Sciatic nerve (tissue), 2 donors: ENCODE data around the gene ITCH. TPM values are rescaled to one million over a fixed set of nuclear protein-coding genes. Genes with fewer than 3 reads are reported as not detected.
"Not testable (repeated sequence)": the region's sequence is repeated elsewhere in the genome, so short reads cannot be mapped to it uniquely, and the experiment has no call there.

ENCODE experiments used
- ATAC-seq: fragments of 200-7000 bp; cut with Tn5 transposase; one replicate; pipeline ENCODE4 v1.9.1; 2020; ENCODE audit warnings: mild to moderate bottlenecking, moderate library complexity
- DNase-seq: peaks from one replicate; pipeline ENCODE4 v3.0.0-alpha.2; 2020; ENCODE audit warnings: low spot score
- intact Hi-C: fragments of 100-400 bp; cut with DNase I; formaldehyde crosslinking; loops from one replicate; pipeline ENCODE4 v1.14.2; 2022
- total RNA-seq: library from RNA; stranded (reverse); fragmentation: NEBNext Ultra II Directional; extraction: Animal tissue kit (Norgen Biotek cat#: 25700); gene quantifications from one replicate; pipeline ENCODE4 v1.2.1, GENCODE V29; 2021
- donor health status: DM: no; HTN: no; CAD: no.
- donor health status: DM: no; HTN: no; CAD: no.

The ITCH gene
- total RNA-seq, 1 donor from 2014 or later, result 84.3 TPM

DNA sequence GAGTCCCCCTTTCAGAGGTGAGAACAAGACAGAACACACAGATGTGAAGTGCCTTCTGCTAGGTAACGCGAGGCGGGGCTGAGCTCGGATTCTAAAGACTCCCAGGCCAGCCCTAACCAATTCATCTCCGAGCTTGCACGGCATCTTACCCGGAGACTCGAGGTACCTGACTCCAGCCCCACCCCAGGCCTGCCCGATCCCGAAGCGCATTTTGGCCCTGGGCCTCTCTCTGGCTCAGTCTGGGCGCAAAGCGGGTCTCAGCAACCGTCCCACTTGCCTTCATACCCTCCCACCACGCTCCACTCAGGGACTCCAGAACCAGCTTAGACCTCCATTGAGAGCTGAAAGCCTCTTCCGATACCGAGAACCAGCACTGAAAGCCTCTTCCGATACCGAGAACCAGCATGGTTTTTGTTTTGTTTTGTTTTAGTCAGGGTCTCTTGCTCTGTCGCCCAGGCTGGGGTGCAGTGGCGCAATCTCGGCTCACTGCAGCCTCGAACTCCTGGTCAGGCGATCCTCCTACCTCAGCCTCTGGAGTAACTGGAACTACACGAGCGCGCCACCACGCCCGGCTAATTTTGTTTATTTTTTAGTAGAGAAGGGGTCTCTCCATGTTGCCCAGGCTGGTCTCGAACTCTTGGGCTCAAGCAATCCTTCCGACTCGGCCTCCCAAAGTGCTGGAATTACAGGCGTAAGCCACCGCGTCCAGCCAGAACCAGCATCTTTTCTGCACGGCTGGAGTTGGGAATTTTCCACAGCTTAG, 152.6 kb downstream of the ITCH start:
- no peak for DNase-seq
- ATAC-seq, result peak; percentile 56
- intact Hi-C loops, result no loop called here

DNA sequence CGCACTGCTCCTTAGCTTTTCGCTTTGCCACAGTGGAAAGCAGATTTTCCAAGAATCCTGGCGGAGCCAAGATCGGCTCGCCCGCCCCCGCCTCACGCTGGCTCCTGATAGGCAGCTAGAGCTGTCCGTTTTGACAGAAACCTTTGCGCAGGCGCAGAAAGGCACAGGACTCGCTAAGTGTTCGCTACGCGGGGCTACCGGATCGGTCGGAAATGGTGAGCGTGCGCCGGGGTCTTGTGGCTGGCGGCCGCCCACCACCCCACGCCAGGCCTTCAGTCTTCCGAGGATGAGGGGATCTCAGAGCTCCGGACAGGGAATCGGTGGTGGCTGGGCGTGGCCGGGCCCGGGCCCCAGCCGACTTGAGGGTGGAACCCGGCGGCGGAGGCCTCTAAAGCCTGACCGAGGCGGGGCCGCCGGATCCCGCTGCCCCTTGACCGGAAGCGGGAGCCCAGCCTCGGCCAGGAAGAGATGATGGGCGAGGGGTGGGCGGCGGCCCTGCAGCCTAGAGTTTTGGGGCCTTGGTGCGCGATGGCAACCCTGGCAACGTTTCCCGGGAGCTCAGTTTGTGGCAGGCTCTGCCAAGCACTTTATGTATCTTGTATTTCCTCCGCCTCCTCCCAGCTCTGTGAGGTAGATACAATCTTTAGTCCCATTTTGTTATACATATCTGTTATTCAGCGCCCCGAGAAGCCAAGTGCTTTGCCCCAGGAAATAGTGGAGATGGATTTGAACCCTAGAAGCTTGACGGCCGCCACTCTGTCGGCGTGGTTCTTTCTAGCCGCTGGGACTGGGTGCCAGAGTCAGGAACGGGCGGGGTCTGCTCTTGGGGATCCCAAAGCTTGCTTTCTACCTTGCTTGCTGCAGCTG, 153.4 kb downstream of the ITCH start, which contains the start of gene DYNLRB1:
DYNLRB1 (plus strand) TSS at position 176 of the 867 bp plus-strand sequence; CDS start at position 213, 37 bp downstream.
- ATAC-seq, result peak; percentile 98
- DNase-seq, result peak; percentile 99
- intact Hi-C loops, result no loop called here

DNA sequence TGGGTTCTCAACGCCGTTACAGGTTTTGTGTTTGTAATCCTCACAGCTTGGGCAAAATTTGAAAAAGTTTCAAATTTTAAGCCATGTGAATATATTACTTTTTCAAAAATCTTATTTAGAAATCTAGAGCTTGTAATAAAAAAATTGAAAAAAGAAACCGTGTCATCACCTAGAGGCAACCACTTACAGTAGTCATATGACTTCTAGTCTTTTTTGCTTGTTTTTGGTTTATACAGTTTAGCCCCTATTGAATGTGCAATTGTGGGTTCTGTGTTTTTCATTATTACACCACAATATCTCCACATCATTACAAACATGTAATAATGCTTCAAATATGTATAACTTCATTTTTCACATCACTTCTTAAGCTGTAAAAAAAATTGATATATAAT, 154.0 kb downstream of the ITCH start:
- no peak for ATAC-seq
- intact Hi-C loops, result no loop called here

DNA sequence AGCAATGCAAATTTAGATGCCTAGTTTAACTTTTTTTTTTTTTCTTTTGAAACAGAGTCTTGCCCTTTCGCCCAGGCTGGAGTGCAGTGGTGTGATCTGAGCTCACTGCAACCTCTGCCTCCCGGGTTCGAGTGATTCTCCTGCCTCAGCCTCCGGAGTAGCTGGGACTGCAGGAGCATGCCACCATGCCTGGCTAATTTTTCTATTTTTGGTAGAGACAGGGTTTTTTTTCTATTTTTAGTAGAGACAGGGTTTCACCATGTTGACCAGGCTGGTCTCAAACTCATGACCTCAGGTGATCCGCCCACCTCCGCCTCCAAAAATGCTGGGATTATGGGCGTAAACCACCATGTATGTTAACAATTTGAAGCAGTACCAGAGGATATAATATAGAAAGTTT, 155.8 kb downstream of the ITCH start:
- intact Hi-C loops, ATAC-seq, DNase-seq: not testable (repeated sequence)

More for the DNA sequence above, 154.0 kb downstream of the ITCH start:
- no peak for DNase-seq

DNA sequence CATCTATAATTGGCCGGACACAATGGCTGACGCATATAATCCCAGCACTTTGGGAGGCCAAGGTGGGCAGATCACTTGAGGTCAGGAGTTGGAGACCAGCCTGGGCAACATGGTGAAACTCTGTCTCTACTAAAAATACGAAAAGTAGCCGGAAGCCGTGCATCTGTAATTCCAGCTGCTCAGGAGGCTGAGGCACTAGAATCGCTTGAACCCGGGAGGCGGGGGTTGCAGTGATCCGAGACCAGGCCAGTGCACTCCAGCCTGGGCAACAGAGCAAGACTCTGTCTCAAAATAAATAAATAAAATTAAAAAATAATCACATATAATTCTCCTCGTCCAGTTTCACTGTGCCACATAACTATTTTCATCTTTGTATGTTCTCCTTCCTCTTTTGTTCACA, 156.8 kb downstream of the ITCH start:
- intact Hi-C loops, ATAC-seq, DNase-seq: not testable (repeated sequence)

DNA sequence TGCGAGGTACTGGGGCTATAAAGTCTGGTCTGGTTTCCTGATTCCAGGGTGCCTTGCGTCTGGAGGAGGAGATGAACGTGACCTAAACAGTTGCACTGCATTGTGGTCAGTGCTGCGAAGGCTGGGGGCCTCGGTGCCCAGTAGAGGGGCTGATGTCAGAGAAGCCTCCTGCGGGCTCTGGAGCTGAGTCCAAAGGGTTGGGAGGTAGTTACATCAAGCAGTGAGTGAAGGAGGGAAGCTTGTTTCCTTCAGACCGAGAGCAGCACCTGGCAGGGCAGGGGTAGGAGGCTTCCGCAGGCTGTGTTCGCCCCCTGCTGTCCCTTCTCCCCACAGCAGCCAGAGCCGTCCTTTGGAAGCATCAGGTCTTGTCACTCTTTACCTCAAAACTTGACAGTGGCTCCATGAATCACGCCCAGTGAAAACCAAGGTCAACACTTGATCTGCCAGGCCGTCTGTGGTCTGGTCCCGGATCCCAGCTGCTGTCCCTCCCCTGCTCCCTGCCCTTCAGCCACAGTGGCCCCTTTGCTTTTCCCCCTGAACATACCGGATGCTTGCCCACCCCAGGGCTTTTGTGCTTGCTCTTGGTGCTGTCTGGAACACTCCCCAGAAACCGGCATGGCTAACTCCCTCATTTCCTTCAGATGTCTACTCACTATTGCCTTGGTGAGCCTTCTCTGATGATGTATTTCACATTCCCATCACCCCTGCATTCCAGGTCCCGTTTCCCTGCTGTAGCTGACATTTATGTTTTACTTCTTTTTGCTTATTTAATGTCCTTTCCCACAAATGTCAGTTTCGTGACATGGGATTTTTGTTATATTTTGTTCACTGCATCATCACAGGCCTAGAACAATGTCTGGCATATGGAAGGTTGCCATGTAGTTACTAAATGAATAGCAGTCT, 160.1 kb downstream of the ITCH start:
- intact Hi-C loops, result no loop called here
- ATAC-seq (peak; percentile 51), DNase-seq (peak; percentile 59)

DNA sequence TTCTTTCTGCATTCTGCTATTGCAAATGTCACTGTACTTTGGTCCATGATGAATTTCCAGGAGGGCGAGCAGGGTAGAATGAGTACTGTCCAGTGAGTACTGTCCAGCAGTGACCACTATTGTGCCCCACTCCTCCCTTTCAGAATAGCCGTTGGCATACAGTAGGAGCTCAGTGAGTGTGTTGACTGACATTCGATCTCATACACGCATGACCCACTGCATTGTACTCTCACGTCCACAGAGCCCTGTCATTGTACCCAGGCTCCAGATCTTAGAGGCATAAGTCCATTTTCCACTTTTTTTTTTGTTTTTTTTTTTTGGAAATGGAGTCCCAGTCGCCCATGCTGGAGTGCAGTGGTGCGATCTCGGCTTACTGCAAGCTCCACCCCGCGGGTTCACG, 161.4 kb downstream of the ITCH start:
- intact Hi-C loops, result no loop called here
- peak; percentile 6 for ATAC-seq
- no peak for DNase-seq

DNA sequence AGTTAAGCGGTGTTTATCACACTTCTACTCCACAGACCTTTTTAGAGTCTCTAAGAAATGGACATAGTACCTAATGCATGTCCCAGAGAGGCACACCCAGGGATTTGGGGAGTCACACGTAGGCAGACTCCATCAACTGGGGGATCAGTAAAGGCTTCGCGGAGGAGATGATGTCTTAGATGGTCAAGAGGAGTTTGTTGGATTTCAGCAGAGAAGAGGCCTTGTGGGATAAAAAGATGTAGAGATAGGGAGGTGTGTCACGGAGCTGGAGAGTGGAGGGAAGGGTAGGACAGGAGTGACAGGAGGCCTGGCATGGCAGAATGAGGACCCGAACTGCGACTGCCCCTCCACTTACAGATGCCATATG, 162.3 kb downstream of the ITCH start:
- DNase-seq, result no peak

DNA sequence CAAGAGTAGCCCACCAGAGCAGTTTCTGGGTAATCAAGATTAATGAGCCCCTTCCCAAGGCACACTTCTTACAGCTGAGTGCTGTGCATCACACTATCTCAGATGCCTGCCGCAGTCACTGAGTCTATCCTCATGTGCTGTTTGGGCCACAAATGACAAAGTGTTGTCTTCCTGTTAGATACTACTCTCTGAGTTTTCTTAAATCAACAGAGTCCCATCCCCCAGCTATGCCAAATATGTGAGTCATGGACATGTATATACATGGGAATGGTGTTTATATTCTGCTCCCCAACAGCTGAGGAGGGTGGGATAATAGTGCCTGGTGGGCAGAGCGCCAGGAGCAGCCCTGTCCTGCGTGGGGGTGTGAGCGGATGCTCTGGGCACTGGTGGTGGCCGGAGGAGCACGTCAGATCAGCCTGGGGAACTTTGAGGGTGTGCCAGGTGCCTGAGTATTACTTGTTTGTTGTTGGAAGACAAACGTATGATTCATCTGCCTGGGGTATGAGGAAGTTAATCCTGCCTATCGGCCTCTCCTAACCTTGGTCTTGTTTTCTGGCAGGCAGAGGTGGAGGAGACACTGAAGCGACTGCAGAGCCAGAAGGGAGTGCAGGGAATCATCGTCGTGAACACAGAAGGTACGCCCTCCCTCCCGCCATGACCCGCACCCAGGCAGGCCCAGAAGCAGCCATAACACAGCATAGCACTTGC, 162.8 kb downstream of the ITCH start:
- intact Hi-C loops, result no loop called here
- peak; percentile 81 for ATAC-seq

More for the DNA sequence above, 162.3 kb downstream of the ITCH start:
- no peak for ATAC-seq
- intact Hi-C loops, result no loop called here

DNA sequence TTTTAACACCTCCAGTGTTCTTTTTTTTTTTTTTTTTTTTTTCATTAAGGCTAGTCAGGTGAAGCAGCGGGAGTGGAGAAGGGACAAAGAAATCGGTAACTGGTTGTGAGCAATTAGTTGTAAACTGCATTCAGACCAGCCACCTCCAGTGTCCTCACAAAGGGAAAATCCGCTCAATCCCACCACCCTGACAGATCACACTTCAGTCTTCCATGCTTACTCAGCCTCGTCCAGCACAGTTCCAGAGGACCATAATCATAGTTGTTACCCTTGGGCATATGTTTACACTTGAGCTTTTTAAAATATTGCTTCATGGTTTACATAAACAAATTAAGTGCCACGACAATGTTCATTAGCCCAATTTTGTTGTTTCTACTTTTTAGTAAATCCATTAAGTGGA, 163.4 kb downstream of the ITCH start:
- intact Hi-C loops, result no loop called here
- ATAC-seq (no peak), DNase-seq (peak; percentile 36)

More for the DNA sequence above, 162.8 kb downstream of the ITCH start:
- DNase-seq, result peak; percentile 74

DNA sequence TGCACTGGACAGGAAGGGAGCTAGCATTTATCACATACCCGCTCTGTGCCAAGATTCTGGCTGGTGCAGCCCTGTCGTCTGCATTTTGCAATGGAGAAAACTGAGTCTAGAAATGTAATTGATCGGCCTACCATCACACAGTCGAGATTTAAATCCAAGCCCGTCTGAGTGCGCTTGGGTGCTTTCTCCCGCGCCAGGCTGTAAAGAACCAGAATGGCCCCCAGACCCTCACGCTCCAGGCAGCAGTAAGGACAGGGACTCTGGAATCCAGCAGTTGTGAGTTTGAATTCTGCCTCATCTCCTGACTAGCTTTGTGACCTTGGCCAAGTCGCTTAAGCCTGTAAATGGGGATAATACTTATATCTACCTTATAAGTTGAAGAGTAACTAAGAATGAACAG, 163.9 kb downstream of the ITCH start:
- ATAC-seq, result no peak
- intact Hi-C loops, result no loop called here
- peak; percentile 21 for DNase-seq

DNA sequence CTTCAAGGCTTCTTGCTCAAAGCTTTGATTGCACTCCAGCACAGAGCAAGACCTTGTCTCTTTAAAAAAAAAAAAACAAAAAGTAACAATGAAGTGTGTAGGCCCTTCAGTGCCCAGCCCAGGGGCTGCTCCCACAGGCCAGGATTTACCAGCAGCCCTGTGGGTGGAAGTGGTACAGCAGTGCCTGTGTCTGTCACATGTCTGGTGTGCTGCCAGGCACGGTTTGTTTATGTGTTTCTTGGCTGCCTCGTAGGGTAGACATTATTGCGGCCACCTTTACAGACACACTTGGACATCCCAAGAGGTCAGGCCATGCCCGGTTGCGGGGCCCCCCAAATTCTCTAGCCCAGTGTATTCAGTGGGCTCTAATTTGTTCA, 165.8 kb downstream of the ITCH start:
- ATAC-seq, result peak; percentile 50
- DNase-seq, result peak; percentile 79
- intact Hi-C loops, result no loop called here

DNA sequence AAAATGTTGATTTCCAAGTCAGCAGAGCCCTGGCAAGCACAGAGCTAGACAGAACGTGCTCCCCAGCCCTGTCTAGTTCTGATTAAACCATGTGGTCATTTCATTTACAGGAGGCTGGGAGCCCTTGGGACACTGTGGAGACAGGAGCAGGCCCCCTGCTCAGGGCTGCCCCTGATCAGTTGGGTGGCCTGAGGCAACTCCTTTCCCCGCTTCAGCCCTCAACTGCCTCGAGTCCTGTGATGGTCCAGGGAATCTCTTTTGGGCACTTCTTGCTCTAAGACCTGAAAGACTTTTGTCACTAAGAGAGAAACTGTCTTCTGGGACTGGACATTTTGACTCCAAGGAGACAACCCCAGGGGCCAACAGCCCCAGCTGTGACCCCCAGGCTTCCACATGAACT, 166.7 kb downstream of the ITCH start:
- no peak for ATAC-seq
- peak; percentile 19 for DNase-seq
- intact Hi-C loops, result no loop called here

DNA sequence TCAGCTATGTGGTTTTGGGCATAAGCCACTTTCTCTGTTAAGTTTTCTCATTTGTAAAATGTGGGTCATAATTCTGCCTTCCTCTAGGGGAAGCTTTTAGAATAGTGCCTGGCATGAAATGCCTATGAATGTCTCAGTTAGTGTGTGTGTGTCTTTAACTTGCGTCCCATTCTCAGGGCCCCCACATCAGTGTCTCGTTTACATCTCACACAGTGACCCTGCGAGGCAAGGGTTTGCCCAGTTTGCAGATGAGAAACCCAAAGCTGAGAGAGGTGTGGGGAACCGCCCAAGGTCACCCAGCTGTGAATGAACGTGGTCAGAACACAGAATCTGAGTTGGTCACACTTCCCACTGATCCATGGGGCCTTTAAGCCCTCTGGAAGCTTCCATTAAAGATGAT, 167.3 kb downstream of the ITCH start:
- intact Hi-C loops, result no loop called here
- no peak for ATAC-seq
- no peak for DNase-seq

DNA sequence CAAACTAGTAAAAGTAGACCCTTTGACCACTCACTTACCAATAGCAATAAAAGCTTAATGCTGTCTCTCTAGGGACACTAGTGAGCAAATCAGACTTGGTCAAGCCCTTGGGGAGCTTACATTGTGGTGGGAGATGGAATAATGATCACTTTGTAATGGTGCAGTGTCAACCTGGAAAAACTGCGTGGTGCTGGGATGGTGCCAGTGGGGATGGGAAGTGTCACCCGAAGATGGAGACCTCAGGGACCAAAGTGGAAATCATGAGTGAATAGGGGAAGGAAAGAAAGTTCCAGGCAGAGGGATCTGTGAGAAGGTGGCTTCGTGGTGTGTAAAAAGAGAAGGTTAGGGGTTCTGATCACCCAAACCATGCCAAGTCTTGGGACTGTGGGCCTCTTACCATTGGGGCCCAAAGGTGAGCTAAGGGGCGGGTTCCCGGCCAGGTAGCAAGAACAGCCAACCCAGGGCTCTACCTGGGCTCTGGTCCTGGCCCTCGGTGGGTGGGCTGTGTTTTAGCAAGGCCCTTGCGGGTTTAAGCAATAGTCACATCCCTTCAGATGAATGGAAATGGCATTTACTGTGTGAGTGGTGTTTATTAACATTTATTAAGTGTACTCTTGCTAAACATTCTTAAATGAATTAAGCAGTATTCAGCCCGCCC, 168.7 kb downstream of the ITCH start:
- peak; percentile 55 for DNase-seq
- ATAC-seq, result no peak
- intact Hi-C loops, result no loop called here

DNA sequence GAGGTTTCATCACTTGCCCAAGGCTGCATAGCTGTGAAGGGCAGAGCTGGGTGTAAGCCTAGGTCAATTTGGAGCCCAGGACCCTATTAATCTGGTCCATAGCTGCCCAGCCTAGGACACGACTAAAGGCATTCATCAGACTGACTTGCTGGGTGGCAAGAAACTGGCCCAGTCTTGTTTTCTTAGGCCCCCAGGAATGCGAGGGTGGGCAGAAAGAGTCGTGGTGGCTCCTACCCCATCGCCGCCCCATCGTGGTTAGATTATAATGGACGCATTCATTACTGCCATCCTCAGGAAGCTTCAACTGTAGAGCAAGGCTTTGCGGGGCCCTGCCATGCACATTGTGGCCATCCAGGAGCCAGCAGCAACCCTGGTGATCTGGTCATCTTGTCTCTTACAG, 169.2 kb downstream of the ITCH start:
- DNase-seq (peak; percentile 58), ATAC-seq (peak; percentile 46)
- intact Hi-C loops, result no loop called here

DNA sequence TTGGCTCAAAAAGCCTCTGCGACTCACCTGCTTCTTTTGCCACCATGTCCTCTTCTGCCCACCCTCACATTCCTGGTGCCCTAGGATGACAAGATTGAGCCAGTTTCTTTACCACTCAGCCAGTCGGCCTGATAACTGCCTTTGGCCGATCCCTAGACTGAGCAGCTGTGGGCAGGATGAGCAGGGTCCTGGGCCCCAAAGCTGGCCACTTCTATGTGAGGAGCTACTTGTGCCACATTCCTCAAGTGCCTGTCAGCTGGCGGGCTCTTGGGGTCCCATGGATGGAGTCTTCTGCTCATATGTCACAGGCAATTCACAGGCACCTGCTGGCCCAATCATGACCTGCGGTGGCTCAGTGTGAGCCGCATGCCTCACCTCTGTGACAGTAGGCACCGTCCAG, 169.7 kb downstream of the ITCH start:
- intact Hi-C loops, result no loop called here
- peak; percentile 39 for DNase-seq
- ATAC-seq, result no peak
